ENCODE data around the gene SVEP1.

Gene SVEP1

DNA sequence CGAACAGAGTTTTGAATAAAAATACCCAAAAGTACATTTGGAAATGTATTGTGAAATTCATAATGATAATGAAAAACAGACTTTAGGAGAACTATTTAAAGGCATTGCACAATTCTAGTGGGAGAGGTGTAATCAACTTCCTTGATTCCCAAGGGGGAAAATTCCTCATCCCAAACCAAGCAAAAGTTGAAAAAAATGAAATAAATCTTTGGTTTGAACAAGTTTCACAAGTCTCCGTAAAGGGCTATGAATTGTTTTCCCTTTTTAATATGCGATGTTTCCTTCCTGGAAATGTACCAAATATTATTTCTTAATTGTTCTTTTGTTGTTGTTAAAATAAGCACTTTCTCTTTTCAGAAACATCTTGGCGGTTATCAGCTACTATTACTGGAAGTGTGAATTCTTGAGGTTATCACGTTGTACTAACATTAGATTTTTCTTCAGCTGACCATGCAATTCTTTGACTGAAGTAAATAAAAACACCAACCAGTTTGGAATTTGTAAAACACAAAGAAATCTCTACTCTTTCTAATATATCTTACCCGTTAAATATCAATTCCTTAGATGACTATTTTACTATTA is 59.3 kb downstream of the SVEP1 start:
- no peak for DNase-seq

DNA sequence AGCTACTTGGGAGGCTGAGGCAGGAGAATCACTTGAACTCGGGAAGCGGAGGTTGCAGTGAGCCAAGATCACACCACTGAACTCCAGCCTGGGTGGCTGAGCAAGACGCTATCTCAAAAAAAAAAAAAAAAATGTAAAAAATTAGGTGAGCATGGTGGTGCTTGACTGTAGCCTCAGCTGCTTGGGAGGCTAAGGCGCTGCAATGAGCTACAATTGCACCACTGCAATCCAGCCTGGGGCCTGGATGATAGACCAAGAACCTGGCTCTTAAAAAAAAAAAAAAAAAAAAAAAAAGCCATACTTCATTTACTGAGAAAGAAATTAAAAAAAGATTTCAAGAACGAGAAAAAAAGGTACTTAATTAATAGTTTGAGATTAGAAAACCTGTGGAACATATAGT is 62.1 kb downstream of the SVEP1 start:
- no peak for DNase-seq

DNA sequence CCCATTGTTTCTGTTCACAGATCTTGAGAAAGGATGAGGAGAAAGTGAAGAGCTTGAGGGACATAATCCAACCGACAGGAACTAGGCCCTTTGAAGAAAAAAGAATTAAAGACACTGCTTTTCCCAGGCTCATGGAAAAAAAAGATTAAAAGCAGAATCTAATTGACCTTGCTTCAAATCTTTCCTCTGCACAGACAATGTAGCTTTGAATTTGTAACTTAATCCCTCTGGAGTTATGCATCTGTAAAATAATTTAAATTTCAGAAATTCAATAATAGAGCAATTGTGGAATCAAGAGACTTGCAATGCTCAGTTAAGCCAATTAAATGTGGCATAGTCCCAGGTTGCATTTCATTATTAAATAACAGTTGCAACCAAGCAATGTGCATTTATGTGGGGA is 64.6 kb downstream of the SVEP1 start:
- no peak for DNase-seq

DNA sequence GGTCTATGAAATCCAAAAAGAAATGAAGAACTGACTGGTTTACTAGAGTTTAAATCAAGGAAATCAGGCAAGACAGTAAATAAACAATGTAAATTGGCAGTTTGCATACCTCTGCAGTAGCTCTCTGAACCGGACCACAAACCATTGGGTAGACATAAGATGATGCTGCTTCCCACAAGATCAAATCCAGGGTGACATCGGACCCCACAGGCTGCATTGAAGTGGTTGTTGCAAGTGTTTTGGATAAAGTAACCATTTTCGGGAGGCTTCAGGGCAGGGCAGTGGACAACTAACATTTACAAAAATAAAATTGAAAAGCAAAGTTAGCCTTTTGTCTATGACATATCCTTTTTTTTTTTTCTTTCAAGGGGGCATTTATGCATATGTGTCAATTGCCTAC is 66.7 kb downstream of the SVEP1 start:
- DNase-seq = no peak

DNA sequence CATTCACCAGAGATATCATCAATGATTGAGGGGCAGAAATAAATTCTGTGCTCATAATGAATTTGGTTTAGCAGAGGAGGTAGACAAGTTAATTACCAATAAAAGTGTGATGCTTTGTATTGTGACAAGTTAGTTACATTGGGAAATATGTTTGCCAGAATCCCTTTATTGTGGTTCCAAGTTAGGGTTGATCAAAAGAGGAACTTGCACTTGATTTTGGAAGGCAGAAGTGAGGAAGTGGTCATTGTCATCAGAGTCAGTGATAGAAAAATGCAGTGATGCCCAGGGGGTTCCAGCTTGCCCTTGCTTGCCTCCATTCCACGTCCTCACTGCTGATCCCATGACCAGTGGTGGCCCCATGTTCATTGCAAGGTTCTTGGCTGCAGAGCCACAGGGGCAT is 69.7 kb downstream of the SVEP1 start:
- no peak for DNase-seq

DNA sequence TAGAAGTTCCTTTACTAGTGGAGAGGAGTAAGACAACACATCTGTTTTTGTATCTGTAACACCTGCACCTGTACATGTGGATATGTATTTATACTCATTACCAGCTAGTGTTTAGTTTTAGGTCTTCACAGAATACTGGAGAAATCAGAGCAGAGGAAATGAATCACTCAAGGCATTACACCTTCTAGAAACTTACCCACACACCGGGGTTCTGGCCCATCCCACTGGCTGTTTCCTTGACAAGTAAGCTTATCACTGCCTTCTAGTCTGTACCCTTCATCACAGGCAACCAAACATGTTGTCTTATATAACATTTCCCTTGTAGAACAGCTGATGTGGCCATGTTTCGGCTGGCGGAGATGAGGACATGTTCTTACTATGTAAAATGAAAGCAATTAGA is 76.7 kb downstream of the SVEP1 start:
- DNase-seq = no peak

DNA sequence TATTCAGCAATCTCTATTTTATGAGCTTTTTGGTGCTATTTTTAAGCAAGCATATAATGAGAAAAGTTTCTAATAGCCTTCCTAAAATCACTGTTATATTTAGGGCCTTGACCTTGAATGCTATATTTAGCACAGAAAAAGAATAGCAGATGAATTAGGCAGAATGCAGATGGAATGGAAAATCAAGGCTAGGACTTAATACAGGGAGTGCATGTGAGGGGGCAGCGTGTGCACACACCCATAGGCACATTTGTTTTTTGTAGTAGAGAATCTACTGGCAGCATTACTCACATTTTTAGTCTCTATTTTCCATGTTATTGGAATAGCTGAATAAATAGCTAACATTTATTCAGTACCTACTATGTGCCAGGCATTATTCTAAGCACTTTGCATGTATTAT is 79.9 kb downstream of the SVEP1 start:
- DNase-seq = no peak

DNA sequence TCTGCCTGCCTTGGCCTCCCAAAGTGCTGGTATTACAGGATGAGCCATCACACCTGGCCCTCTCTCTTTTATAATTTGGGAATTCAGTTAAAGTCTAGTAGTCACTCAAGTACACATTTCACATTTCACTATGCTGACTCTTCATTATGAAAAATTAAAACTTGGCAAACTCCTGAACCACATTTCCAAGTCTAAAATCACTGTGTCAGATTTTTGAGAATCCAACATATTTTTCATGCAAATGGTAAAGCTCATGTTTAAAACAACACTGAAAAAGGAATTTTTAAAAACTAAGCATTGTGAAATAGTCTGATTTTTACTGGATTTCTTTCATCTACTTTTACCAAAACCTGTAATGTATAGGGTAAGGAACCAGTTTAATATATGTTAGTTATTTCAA is 92.3 kb downstream of the SVEP1 start:
- DNase-seq = no peak

DNA sequence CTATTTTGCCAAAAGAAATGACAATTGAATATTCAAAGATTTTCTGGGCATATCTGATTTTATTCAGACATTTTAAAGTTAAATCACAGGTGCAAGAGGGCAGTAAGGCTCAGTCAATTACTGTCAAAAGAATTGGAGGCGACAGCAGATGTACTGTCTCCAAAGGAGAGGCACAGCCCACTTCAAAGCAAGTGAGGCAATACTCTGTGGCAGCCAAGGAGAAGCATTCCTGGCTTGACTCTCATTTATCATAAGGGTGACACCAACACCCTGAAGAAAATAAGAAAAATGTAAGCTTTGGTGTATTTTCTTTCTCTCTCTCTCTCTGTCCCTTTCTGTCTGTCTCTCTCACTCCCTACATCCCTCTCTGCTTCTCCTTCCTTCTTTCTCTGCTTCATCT is 93.3 kb downstream of the SVEP1 start:
- DNase-seq = no peak

DNA sequence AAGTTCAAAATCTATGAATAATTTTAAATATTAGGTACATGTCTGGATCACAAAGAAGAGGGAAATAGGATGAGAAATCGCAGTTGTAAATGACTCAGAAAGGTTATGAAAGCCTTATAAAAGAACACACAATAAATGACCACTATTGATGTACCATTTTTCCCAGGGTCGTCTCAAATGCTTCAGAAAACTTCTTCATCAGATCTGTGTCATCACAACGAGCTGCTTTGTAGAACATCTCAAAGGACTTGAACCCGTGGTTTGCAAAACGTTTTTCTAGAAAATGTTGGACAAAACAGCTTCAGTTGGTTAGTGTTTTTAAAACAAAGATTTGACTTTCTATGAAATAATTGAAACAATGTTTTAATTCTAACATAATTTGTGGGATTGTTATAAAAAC is 100.1 kb downstream of the SVEP1 start:
- DNase-seq = no peak

DNA sequence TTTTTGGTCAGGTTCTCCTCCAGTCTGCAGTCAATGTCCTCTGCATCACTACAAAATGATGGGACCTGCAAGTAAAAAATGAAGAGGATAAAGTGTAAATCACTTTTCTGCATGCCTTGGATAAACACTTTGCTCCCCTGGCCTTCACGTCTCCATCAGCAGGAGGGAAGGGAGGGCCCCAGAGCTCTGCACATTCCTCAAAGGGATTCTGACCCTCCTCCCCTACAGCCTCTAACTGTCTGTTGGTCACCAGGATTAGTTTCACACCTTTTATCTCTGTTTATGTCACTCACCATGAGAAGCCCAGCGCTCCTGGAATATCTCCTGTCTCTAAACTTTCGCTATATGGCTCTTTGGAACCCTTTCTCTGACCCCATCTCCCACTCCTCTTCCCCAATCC is 103.3 kb downstream of the SVEP1 start:
- no peak for DNase-seq

DNA sequence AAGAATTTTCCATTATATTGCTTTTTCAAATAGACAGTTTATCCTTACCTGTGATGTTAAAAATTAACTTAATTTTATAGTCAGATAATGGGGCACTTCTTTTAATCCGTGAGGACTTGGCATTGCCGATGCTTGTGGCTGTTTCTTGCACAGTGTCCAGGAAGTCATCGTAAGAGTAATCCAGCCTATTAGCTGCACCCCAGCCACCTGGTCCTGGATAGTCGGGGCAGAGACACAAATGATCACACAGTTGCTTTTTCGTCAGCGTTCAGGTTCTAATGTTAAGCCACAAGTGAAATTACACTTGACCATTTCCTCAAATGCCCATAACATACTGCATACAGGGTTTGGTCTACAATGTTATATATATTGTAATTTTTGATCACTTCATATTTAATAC is 107.4 kb downstream of the SVEP1 start:
- DNase-seq = no peak

DNA sequence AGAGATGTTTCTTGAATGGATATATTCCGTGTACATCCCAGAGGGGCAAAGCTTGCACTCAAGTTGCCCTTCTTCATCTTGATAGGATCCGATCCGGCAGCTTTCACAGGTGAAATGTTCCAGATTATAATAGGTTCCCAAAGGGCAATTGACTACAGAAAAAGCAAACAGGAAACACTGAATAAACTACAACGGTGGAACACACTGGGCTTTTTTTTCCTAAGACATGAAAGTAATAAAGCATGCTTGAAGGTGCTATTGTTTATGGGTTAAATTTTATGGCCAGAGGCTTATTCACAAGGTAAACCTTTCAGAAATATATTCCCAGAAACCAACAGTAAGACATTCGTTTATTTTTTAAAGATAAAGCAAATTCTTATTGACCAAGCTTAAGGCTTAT is 110.6 kb downstream of the SVEP1 start:
- DNase-seq = no peak

DNA sequence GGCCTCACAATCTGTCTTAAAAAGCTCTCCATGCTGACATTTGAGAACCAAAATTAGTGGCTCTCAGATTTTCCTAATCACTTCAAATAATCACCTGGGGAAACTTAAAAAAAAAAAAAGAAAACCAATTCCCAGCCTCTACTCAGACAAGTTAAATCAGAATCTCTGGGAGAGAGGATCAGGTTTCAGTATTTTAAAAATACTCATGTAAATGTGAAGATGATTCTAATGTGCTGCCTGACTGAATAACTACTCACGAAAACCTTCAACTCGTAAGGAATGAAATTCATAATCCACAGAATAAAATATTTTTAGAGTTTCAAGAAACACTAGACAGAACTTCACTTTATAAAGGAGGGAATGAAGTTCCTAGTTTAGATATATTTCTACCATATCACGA is 114.4 kb downstream of the SVEP1 start:
- DNase-seq = no peak

DNA sequence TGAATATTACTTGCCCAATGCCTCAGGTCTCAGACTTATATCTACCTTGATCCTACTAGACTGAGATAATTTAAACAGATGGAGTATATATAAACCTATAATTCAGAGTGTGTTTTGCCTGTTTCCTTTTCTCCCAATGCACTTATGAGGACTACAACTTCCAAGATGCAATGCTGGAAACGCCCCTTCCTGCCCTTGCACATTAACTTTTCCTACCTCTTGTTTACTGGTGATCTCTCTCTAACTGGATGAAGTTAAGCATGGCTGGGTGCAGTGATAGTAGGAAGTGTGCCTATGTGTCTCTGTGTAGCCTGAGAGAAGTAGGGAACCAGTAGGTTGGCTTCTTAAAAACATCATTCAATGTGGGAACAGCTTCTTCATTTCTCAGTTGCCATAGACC is 115.2 kb downstream of the SVEP1 start:
- DNase-seq = no peak

DNA sequence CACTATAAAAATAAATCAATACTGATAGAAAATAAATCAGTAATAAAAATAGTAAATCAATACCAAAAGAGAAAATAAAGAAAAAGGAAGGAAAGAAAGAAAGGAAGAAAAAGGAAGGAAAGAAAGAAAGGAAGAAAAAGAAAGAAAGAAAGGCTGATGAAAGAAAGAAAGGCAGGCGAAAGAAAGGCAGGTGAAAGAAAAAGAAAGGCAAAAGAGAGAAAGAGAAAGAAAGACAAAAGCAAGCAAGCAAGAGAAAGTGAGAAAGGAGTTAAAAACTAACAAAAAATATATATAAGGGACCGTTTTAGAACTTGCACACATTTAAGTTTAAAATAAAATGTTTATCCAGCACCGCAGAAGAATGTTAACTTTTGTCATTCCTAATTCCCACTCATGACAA is 116.0 kb downstream of the SVEP1 start:
- no peak for DNase-seq

DNA sequence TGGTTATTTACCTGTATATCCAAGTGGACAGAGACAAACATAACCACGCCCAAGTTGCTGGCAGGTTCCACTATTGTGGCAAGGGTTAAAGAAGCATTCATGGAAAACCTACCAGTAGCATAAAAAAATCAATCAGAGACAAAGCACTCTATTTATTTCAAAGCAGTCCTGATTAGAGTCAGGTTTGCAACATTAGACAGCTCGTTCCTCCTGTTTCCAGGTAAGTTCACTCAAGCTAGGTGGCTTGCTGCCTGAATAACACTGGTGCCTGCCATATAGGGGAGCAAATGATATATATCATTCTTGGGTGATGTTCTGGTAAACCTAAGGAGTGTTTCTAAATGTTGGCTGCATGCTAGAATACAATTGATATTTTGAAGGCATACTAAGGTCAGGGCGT is 122.3 kb downstream of the SVEP1 start:
- no peak for DNase-seq

DNA sequence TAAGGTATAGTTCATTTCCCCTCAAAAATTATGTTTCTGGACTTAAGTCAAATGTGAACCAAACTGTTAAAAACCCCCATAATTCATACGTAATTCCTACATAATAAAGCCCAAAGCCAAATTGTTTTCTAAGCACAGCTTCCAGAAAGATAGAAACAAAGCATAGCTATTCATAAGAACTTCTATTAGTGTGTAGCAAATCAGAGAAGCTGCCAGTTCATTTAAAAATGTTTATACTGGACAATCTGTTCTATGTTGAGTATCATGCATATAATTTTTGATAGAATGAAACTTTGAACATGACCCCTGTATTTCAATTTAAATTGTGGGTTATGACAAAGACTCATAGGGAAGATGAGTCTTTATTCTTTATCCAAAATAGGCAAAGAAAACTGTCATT is 122.9 kb downstream of the SVEP1 start:
- no peak for DNase-seq

DNA sequence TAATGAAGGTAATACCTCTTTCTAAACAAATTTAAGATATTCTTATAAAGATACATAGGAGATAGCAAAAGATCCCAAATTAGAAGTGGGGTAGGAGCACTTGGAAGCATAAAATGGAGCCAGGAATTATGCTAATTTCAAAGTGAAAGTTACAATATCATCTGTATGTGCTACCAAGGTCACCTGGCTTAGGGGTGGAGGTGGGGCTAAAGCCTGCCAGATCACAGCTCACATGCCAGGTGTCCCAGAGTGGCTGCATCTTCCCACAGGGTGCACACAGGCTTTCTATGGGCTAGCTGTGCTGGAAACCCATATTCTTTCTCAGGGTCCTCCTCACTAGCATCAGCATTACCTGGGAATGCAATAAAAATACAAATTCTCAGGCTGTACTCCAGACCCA is 123.7 kb downstream of the SVEP1 start:
- DNase-seq = no peak

DNA sequence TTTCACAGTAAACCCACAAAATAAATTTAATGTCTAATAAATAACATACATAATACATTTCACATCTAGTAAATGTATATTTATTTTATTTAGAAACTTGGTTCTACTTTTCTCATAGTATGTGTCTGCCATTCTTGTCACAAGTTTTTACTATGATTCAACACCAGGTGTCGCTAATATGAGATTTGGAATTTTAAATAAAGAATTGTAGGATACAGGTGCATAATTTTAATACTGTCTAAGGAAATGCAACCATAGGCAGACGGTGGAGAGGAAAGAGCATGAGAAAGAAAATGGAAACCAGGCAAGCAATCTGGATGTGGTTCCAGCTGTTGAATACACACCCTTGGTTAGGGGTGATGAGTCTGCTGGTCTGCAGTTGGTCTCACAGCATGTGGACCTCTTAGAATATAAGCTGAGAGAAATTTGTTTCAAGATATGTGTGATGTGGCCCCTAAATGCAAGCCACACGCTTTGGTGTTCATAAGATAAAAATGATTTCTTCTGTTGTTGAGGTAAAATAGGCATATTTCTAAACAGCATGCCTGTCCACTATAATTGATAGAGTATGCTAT is 127.2 kb downstream of the SVEP1 start:
- DNase-seq = no peak

DNA sequence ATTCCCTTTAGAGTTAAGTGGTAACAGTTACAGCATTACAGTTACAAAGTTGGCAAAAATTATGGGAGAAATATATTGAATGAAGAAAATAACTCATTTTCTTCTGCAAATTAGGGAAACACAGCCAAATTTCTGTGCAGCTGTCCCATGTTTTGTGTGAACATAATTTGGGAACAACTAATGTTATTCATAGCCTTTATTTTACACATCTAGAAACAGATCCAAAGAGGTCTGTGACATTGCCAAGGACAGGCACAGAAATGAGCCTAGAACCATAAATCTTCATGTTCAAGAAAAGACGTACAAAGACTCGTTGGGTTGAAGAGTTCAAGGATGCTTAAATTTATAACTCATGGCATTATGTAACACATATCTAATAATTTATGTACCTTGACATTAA is 127.8 kb downstream of the SVEP1 start:
- DNase-seq = no peak

DNA sequence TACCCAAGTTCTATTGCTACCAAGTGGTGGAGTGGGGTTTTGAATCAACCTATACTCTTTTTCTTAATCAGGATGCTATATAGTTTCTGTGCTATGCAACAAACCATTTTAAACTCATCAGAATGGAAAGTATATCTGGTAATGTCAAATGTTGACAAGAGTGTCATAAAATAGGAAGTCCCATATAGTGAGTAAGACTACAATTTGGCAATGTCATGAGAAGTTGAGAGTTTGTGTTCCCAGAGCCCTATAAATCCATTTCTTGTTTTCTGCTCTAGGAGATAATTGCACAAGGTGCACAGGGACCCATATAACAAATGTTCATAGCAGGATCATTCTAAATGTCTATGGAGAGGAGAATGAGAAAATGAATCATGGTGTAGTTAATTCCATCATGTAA is 132.1 kb downstream of the SVEP1 start:
- DNase-seq = no peak

DNA sequence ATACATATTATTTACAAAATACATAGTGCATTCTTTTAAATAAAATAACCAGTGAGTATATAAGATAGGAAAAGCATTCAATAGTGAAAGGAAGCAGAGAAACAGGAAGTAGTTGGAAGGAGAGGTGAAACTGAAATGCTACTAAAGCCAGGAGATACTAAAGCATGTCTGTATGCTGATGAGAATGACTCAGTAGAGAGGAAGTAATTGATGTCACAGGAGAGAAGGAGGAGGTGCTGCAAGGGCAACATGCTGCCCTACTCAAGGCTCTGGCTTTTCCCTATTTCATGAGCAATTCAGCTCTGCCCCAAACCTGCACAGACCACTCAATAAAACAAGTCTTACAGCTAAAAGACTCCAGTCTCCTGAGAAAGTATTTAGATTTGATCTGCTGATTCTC is 133.4 kb downstream of the SVEP1 start:
- no peak for DNase-seq

DNA sequence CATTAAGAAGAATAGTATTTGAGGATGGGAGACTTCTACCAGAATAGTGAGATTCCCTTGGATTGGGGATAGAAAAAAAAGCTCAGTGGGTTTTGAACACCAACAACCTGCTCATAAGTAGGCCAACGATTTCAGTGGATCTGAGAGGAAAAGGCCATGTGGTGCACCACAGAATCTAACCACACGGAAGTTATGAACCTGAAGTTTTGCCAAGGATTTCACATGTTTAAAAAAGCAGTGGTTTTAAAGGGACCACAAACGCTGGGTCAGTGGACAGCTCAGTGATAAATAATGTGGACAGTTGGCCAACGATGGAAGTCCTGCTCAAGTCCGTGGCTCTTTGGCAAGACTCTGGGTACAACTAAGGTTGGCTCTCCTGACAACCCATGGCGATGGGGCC is 134.6 kb downstream of the SVEP1 start:
- DNase-seq = no peak

DNA sequence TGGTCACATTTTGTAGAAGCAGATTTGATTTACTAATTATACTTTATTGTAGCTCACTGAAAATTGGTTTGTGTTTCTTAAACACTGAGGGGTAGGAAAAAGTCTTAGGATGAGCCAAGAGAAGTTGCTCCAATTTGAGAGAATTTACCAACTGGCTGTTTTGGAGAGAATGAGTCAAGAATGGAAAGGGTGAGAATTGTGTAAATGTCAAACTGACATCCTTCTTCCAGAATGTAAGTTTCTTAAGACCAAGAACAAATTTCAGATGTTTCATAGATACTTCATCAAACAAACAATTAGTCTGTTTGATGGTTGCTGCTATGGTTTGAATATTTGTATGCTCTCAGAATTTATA is 135.7 kb downstream of the SVEP1 start:
- DNase-seq = no peak

Data from effector CD4-positive, alpha-beta T cell (primary cell).